ENCODE measurements around the gene KLHDC9.
A peak's percentile ranks its signal among the peaks of the same experiment; 100 is the strongest.

KLHDC9 gene

GRCh38 chr1:161121834-161122233 is 23.7 kb downstream of the KLHDC9 start:
- H3K27ac ChIP-seq, result peak overlapping the region; percentile 43; the same call in 1 of the 2 replicates
- CTCF ChIA-PET, result interaction anchor here (0.6 to 0.9 kb wide), 2 partner anchors 19 to 345 kb away, joined by 3 to 4 read pairs; no protein-coding TSS in a partner anchor
- no peak for DNase-seq (ENCODE audit: low spot score)
- POLR2A ChIA-PET (ENCODE audit: low non-redundant PET), result interaction anchor here (0.6 kb wide), 1 partner anchor 11 kb away, joined by 6 read pairs; no protein-coding TSS in a partner anchor
- no peak for TF ChIP-seq CTCF (conservative IDR thresholded peaks at IDR 0.05; ENCODE audit: low read depth)

- no peak for TF ChIP-seq CTCF (conservative IDR thresholded peaks at IDR 0.05; ENCODE audit: low read depth)
- no peak for DNase-seq (ENCODE audit: low spot score)
- POLR2A ChIA-PET (ENCODE audit: low non-redundant PET), result no interaction called here
- CTCF ChIA-PET, result no interaction called here
- H3K27ac ChIP-seq, result peak overlapping the region; percentile 50
Measured at GRCh38 chr1:161122967-161123366, 24.8 kb downstream of the KLHDC9 start.

GRCh38 chr1:161127649-161128048 is 29.5 kb downstream of the KLHDC9 start:
- TF ChIP-seq CTCF (conservative IDR thresholded peaks at IDR 0.05; ENCODE audit: low read depth), result no peak
- DNase-seq (ENCODE audit: low spot score), result no peak
- ChIA-PET POLR2A (ENCODE audit: low non-redundant PET) (no interaction called here), CTCF (no interaction called here)
- no peak overlapping the region for H3K27ac ChIP-seq

- POLR2A ChIA-PET (ENCODE audit: low non-redundant PET), result no interaction called here
- no peak for DNase-seq (ENCODE audit: low spot score)
- CTCF ChIA-PET, result no interaction called here
- TF ChIP-seq CTCF (conservative IDR thresholded peaks at IDR 0.05; ENCODE audit: low read depth), result no peak
- no peak overlapping the region for H3K27ac ChIP-seq
Measured at GRCh38 chr1:161128591-161129420, 30.6 kb downstream of the KLHDC9 start.

- no peak for DNase-seq (ENCODE audit: low spot score)
- no peak for TF ChIP-seq CTCF (conservative IDR thresholded peaks at IDR 0.05; ENCODE audit: low read depth)
- ChIA-PET POLR2A (ENCODE audit: low non-redundant PET) (no interaction called here), CTCF (no interaction called here)
- H3K27ac ChIP-seq, result no peak overlapping the region
Measured at GRCh38 chr1:161130266-161130665, 32.1 kb downstream of the KLHDC9 start.

GRCh38 chr1:161131523-161132409 is 33.6 kb downstream of the KLHDC9 start:
- ChIA-PET POLR2A (ENCODE audit: low non-redundant PET) (no interaction called here), CTCF (no interaction called here)
- TF ChIP-seq CTCF (conservative IDR thresholded peaks at IDR 0.05; ENCODE audit: low read depth), result no peak
- H3K27ac ChIP-seq, result peak overlapping the region; percentile 98
- peak; percentile 36 for DNase-seq (ENCODE audit: low spot score)
